HG03469 (cell line): ENCODE measurements around the gene TMBIM1.
A peak's percentile ranks its signal among the peaks of the same experiment; 100 is the strongest.
"Not testable (repeated sequence)": the region's sequence is repeated elsewhere in the genome, so short reads cannot be mapped to it uniquely, and the experiment has no call there.

ENCODE experiments used
- ATAC-seq: cut with Tn5 transposase; IDR thresholded peaks from one replicate; pipeline ENCODE4 v1.9.1; 2021; ENCODE audit warnings: mild to moderate bottlenecking, moderate library complexity, moderate number of reproducible peaks; ENCODE audit not compliant: unreplicated experiment

The TMBIM1 gene

DNA sequence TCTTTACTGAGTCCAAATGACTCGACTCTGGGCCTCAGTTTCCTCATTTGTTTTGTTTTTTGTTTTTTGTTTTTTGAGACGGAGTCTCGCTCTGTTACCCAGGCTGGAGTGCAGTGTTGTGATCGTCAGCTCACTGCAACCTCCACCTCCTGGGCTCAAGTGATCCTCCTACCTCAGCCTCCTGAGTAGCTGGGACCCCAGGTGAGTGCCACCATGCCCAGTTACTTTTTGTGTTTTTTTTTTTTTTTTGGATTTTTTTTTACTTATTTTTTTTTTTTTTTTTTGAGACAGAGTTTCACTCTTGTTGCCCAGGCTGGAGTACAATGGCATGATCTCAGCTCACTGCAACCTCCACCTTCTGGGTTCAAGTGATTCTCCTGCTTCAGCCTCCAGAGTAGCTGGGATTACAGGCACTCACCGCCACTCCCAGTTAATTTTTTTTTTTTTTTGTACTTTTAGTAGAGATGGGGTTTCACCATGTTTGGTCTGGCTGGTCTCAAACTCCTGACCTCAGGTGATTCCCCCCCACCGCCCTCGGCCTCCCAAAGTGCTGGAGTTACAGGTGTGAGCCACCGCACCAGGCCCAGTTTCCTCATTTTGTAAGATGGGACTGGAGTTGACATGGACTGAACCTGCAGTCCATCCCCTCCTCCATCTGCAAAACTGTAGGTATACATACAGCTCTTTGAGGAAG is 18.9 kb downstream of the TMBIM1 start:
- not testable (repeated sequence) for ATAC-seq

- ATAC-seq: no peak
Observed at GRCh38 chr2:218272531-218273212, 19.6 kb downstream of the TMBIM1 start.

DNA sequence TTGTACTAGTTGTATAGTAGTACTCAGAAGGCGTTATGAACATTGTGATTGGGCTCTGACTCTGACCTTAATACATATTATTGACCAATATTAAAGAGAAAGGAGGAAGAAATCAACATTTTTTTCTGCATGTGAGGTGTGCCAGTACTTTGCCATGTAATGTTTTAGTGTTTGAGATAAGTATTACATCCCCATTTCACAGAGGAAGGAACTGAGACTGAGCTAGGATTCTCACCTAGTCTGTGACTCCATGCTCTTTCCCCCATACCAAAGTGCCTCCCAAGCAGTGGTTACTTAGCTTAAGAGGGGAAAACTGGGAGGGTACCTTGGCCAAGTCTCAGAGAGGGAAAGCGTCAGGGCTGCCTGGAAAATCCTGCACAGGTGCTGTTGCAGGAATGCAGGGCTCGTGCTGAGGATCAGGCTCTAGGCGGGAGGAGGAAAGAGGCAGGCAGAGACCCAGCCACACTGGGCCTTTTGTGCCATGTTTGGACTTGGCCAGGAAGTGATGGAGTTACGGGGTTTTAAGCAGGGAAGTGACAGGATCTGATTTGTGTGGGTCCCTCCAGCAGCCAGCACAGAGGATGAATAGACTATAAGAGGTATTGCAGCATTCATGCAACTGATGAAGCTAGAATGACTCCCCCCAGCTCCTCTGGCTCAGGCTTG is 20.3 kb downstream of the TMBIM1 start:
- ATAC-seq: no peak

DNA sequence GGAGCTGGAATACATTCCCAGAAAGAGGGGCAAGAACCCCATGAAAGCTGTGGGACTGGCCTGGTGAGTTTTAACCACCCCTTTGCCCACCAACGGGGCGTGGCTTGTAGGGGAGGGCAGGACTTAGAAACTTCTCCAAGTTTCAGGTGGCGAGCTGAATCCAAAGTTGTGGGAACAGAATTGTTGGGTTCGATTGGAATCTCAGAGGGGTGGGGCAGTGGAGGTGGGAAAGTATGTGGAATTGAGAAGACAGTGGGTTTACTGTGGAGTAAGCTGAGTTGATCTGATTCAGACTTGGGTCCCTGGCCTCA is 20.9 kb downstream of the TMBIM1 start:
- ATAC-seq: no peak

DNA sequence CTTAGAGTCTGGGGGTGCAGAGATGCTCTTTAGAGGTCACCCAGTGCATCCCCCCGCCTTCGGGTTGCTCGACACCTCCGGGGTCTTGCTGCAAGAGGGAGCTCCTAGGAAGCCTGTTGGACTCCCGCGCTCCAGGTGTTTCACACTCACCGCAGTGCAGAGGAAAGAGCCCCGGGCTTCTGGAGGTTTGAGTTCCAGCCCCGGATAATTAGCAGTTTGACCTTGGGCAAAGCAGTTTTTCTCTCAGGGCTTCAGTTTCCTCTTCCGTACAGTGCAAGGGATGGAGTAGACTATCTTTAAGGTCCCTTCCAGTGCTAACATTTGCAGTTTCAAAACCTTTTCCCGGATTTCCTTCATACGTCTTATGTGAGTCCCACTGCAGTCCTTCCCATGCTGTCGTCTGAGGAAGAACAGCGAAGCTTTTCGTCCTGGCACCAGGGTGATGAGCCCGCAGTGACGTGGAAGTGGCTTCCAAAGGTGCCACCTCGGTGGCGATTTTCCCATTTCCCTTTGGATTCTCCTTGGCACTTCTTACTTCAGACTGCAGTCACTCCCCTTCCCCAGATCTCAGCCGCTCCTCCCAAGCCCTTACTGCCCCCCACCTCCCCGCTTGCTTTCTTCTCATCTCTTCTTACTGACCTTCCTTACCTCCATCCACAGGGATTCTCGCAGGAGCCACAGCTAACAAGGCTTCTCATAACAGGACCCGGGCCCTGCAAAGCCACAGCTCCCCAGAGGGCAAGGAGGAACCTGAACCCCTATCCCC is 21.4 kb downstream of the TMBIM1 start:
- no peak for ATAC-seq

- ATAC-seq: peak; percentile 80
Observed at GRCh38 chr2:218269900-218270720, 22.2 kb downstream of the TMBIM1 start, which contains the start of the genes AAMP and PNKD. TSS of gene AAMP (minus strand) at chr2:218270137. CDS start at chr2:218270086, 51 bp downstream. TSS of gene PNKD (plus strand) at chr2:218270519. CDS start at chr2:218270536, 17 bp downstream.

DNA sequence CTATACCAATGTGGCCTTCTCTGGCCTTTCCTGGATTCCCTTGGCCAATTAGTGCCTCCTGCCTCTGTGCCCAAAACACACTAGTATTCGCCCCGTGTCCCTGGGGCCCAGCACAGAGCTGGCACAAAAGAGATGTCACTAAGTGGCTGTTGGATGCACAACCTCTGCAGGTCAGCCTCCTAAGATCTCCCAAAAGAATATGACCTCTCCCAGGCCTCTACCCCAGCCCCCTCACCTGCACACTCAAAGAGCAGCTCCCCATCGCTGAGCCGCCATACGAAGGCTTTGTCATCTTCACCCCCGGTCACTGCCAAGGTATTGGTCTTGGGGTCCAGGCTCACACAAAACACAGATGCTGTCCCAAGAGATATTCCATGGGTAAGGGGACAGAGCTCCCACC is 25.0 kb downstream of the TMBIM1 start:
- no peak for ATAC-seq

DNA sequence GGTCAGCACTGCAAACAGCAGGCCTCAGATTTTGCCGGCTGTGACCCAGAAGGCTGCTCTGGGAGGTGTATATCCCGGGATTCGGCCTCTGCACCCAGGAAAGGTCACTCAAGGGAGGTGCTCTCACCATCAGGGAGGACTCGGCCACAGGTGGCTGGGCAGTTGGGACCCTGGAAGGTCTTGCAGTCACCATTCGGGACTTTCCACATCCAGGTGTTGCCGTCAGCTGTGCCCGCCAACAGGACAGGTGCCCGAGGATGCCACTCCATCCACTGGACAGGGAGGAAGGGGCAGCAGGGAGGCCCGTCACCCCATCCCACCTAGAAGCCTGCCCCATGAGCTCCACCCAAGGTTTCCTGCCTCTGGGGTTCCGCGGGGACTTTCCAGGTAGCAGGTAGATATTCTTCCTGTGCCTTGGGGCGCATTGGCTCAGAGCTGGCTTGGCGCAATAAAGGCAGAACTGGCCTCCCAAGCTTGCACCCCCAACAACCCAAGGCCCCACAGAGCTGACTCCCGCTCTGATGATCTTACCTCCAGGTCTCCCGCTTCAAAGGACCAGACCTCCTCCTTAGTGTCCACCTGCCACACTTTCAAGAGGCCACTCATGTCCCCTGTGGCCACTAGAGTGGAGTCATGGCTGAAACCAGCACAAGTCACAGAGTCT is 25.9 kb downstream of the TMBIM1 start:
- ATAC-seq: no peak

GRCh38 chr2:218265626-218266025 is 26.7 kb downstream of the TMBIM1 start:
- no peak for ATAC-seq

DNA sequence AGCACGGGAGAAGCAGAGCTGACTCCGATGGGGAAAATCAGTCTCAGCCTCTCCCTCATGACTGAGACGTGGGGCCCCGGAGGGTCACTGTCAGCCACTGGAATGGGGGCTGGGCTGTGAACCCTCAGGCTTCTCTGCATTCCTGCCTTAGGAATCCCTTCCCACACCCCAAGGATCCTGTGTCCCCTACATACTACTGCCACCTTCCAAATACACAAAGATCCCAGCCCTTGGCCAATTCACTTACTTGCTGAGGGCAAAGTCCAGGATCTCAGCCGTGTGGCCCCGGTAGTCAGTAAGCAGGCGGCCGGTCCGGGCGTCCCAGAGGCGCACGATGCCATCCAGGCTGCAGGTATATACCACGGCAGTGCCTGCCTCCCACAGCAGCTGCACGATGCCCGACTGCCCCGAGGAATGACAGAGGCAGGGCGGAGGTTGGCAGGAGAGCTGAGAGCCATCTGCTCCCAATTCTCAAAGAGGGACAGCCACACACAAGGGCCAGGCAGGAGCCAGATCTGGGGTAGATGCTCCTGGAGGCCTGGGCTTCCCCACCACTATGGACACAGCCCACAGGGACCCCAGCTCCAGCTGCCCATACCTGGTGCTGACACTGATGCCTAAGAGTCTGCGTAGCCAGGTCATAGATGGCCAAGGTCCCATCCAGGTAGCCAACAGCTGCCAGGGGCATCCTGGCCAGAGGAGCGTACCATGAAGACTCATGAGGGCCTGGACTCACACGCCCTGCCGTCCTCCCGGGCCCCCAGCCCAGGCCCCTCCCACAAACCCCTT is 27.3 kb downstream of the TMBIM1 start:
- no peak for ATAC-seq

GRCh38 chr2:218263817-218264641 is 28.3 kb downstream of the TMBIM1 start:
- no peak for ATAC-seq

GRCh38 chr2:218262631-218263586 is 29.4 kb downstream of the TMBIM1 start:
- ATAC-seq: no peak

DNA sequence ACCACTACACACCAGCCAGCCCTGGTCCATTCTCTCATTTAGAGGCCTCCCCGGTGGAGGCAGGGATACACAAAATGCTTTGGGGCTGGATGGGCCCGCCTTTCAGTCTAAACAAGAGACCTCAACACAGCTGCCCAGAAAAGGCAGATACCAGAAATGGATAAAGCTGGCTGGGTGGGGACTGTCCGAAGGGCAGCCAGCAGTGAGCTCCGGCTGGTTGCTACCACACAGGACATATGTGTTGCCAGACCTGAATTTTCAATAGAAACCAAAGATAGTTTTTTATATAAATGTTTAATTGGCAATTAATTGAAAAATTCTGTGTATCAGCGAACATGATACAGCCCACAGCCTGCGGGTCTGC is 30.1 kb downstream of the TMBIM1 start:
- ATAC-seq: no peak

- ATAC-seq: no peak
Observed at GRCh38 chr2:218261423-218262236, 30.7 kb downstream of the TMBIM1 start.

DNA sequence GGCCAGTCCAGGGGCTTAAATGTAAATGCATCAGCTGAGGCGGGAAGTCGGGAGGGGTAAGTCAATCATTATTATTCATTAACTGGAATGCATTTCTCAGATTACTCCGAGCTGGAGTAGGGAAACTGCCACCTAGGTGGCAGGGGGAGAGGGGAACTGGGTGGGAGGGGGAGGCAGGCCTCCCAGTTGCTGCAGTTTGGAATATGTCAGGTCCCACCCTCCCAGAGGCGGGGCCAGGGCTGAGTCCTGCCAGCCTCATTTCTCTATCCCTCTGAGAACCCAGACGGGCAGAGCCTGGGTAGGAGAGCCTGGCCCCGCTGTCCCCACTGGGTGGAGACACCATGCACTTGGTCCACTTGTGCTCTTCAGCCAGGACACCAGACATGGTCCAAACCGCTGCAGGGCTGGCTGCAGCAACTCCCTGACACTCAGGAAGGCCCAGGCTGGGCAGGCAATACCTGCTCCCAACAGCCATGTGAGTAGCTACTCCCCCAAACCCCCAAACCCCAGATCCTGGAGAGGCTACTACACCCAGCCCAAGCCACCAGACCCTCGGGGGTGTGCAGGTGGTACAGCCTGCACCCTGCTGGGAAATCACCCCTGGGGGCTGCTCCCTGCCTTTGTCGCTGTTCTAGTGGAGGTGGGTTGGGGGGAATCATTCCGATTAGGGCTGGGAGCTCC is 31.4 kb downstream of the TMBIM1 start, which contains the start of gene GPBAR1:
Gene GPBAR1 (plus strand): TSS at position 274 of the 681 bp plus-strand sequence. CDS start 1,710 bp downstream, outside the sequence.
- ATAC-seq: no peak

GRCh38 chr2:218260166-218260565 is 32.1 kb downstream of the TMBIM1 start:
- ATAC-seq: no peak
